HG02678 (cell line): ENCODE results near the gene AGTRAP.

Source experiments
- ATAC-seq: cut with Tn5 transposase; IDR thresholded peaks from one replicate; pipeline ENCODE4 v1.9.1; 2021; ENCODE audit warnings: mild to moderate bottlenecking, moderate library complexity; ENCODE audit not compliant: unreplicated experiment

Gene AGTRAP

GRCh38 chr1:11780380-11781147 lies 44.6 kb downstream of the AGTRAP start:
- ATAC-seq = no peak

- no peak for ATAC-seq
Observed at GRCh38 chr1:11781297-11781696, 45.4 kb downstream of the AGTRAP start.

GRCh38 chr1:11782127-11782708 lies 46.3 kb downstream of the AGTRAP start:
- no peak for ATAC-seq

- ATAC-seq = no peak
Observed at GRCh38 chr1:11783556-11783955, 47.6 kb downstream of the AGTRAP start.

GRCh38 chr1:11784256-11784992 lies 48.5 kb downstream of the AGTRAP start:
- no peak for ATAC-seq

- ATAC-seq = no peak
Observed at GRCh38 chr1:11784993-11785769, 49.2 kb downstream of the AGTRAP start.

GRCh38 chr1:11786168-11786567 lies 50.2 kb downstream of the AGTRAP start:
- no peak for ATAC-seq

GRCh38 chr1:11787251-11787803 lies 51.4 kb downstream of the AGTRAP start:
- ATAC-seq = no peak

GRCh38 chr1:11787804-11788436 lies 52.0 kb downstream of the AGTRAP start:
- ATAC-seq = no peak

GRCh38 chr1:11788549-11789053 lies 52.7 kb downstream of the AGTRAP start:
- ATAC-seq = no peak

- no peak for ATAC-seq
Observed at GRCh38 chr1:11789126-11790067, 53.5 kb downstream of the AGTRAP start.

GRCh38 chr1:11790101-11790879 lies 54.4 kb downstream of the AGTRAP start:
- no peak for ATAC-seq

GRCh38 chr1:11790880-11791715 lies 55.2 kb downstream of the AGTRAP start:
- no peak for ATAC-seq

- ATAC-seq = no peak
Observed at GRCh38 chr1:11792106-11792505, 56.2 kb downstream of the AGTRAP start.

GRCh38 chr1:11793819-11794218 lies 57.9 kb downstream of the AGTRAP start:
- no peak for ATAC-seq

GRCh38 chr1:11794446-11795237 lies 58.7 kb downstream of the AGTRAP start:
- no peak for ATAC-seq
